GM23338 (cell line): ENCODE data around the gene MXRA8. TPM values are rescaled to one million over a fixed set of nuclear protein-coding genes. Genes with fewer than 3 reads are reported as not detected.

Source experiments
- ATAC-seq: fragments of 200-7000 bp; cut with Tn5 transposase; 3 replicates; pipeline ENCODE4 v1.9.1; 2020
- DNase-seq: peaks from one replicate; pipeline ENCODE4 v3.0.0-alpha.2; 2015; ENCODE audit warnings: low spot score
- H2AFZ ChIP-seq: fragments of 200-600 bp; sonication (generic); 2 replicates; pipeline ENCODE4 v1.8.0; 2016; ENCODE audit warnings: antibody characterized with exemption, mild to moderate bottlenecking, moderate library complexity
- H3F3A ChIP-seq: fragments of 200-600 bp; sonication (generic); replicated peaks from 2 replicates; pipeline ENCODE4 v1.8.0; 2017; ENCODE audit warnings: antibody characterized with exemption, mixed run types, low read depth
- H3K27ac ChIP-seq: fragments of 200-600 bp; sonication (generic); 2 replicates; pipeline ENCODE4 v1.6.1; 2016; ENCODE audit warnings: low read depth
- H3K27me3 ChIP-seq: fragments of 200-600 bp; sonication (generic); 2 replicates; pipeline ENCODE4 v1.8.0; 2016; ENCODE audit warnings: mild to moderate bottlenecking, mixed run types, moderate library complexity; ENCODE audit not compliant: insufficient read depth
- H3K36me3 ChIP-seq: fragments of 200-600 bp; sonication (generic); 2 replicates; pipeline ENCODE4 v1.8.0; 2016; ENCODE audit warnings: mild to moderate bottlenecking; ENCODE audit not compliant: insufficient read depth
- H3K4me1 ChIP-seq: fragments of 200-600 bp; sonication (generic); 2 replicates; pipeline ENCODE4 v1.8.0; 2016; ENCODE audit warnings: mild to moderate bottlenecking, moderate library complexity; ENCODE audit not compliant: insufficient read depth
- H3K4me2 ChIP-seq: fragments of 200-600 bp; sonication (generic); 2 replicates; pipeline ENCODE4 v1.7.1; 2017; ENCODE audit warnings: mixed run types
- H3K4me3 ChIP-seq: fragments of 200-600 bp; sonication (generic); 2 replicates; pipeline ENCODE4 v1.6.1; 2016; ENCODE audit warnings: mixed run types
- H3K79me2 ChIP-seq: fragments of 200-600 bp; sonication (generic); replicated peaks from 2 replicates; pipeline ENCODE4 v1.8.0; 2017; ENCODE audit warnings: mild to moderate bottlenecking; ENCODE audit not compliant: insufficient read depth
- H3K9me2 ChIP-seq: fragments of 200-600 bp; sonication (generic); 2 replicates; pipeline ENCODE4 v1.8.0; 2017; ENCODE audit not compliant: insufficient read depth
- H4K20me1 ChIP-seq: fragments of 200-600 bp; sonication (generic); replicated peaks from 2 replicates; pipeline ENCODE4 v1.8.0; 2017; ENCODE audit warnings: mild to moderate bottlenecking; ENCODE audit not compliant: insufficient read depth
- H3K27ac Mint-ChIP-seq: 2 replicates; pipeline ENCODE4 v1.8.0; 2020; ENCODE audit warnings: inconsistent platforms, mild to moderate bottlenecking, moderate library complexity, mixed read lengths
- H3K27me3 Mint-ChIP-seq: 3 replicates; pipeline ENCODE4 v1.8.0; 2022; ENCODE audit warnings: low read depth, mild to moderate bottlenecking, moderate library complexity, mixed read lengths, inconsistent platforms; ENCODE audit not compliant: insufficient read depth, poor library complexity
- H3K36me3 Mint-ChIP-seq: 3 replicates; pipeline ENCODE4 v1.8.0; 2021; ENCODE audit warnings: low read depth, mild to moderate bottlenecking, inconsistent platforms, moderate library complexity, mixed read lengths
- H3K4me1 Mint-ChIP-seq: 3 replicates; pipeline ENCODE4 v1.8.0; 2020; ENCODE audit warnings: mild to moderate bottlenecking, inconsistent platforms, mixed read lengths
- H3K4me3 Mint-ChIP-seq: 3 replicates; pipeline ENCODE4 v1.8.0; 2021; ENCODE audit warnings: moderate library complexity, mild to moderate bottlenecking, inconsistent platforms, mixed read lengths
- H3K9me3 Mint-ChIP-seq: 3 replicates; pipeline ENCODE4 v1.8.0; 2020; ENCODE audit warnings: moderate library complexity, mild to moderate bottlenecking, inconsistent platforms, mixed read lengths
- CREB1 ChIP-seq: fragments of 250-450 bp; sonication (Bioruptor Pico); IDR thresholded peaks from 2 replicates; pipeline ENCODE4 v1.5.0; 2020; ENCODE audit warnings: low read depth, mild to moderate bottlenecking, moderate library complexity
- EZH2 ChIP-seq: fragments of 200-600 bp; sonication (generic); IDR thresholded peaks from one replicate; pipeline ENCODE4 v1.8.0; 2017; ENCODE audit warnings: antibody characterized with exemption, mild to moderate bottlenecking, low read depth; ENCODE audit not compliant: unreplicated experiment
- EZH2phosphoT487 ChIP-seq: fragments of 200-600 bp; sonication (generic); IDR thresholded peaks from one replicate; pipeline ENCODE4 v1.8.1; 2018; ENCODE audit warnings: antibody characterized with exemption; ENCODE audit not compliant: unreplicated experiment
- JUNB ChIP-seq: IDR thresholded peaks from one replicate; pipeline ENCODE4 v1.6.1; 2016; ENCODE audit warnings: antibody characterized with exemption; ENCODE audit not compliant: unreplicated experiment
- NANOG ChIP-seq: IDR thresholded peaks from 2 replicates; pipeline ENCODE4 v1.6.1; 2016; ENCODE audit warnings: antibody characterized with exemption, borderline replicate concordance
- POLR2AphosphoS5 ChIP-seq: IDR thresholded peaks from 2 replicates; pipeline ENCODE4 v1.6.1; 2016; ENCODE audit warnings: antibody characterized with exemption, low read depth
- STAT1 ChIP-seq: IDR thresholded peaks from one replicate; pipeline ENCODE4 v1.6.1; 2016; ENCODE audit warnings: antibody characterized with exemption; ENCODE audit not compliant: unreplicated experiment
- polyA plus RNA-seq: library from polyadenylated mRNA; unstranded; fragments of >200 nt; fragmentation: Nextera tagmentation; extraction: Ambion mirVana; gene quantifications from 2 replicates; pipeline ENCODE4 v1.2.1, GENCODE V29; 2016
- total RNA-seq: library from RNA; depleted of rRNA; stranded (reverse); fragments of >200 nt; shearing (Covaris generic); gene quantifications from 2 replicates; pipeline ENCODE4 v1.2.3, GENCODE V29; 2014
- TF ChIP-seq, protein P1 (sequence below): fragments of 250-450 bp; sonication (Bioruptor Pico); IDR thresholded peaks from 2 replicates; pipeline ENCODE4 v1.5.0; 2020; ENCODE audit warnings: mild to moderate bottlenecking, moderate library complexity

Gene MXRA8
- total and polyA plus RNA-seq, 2 experiments from 2014 or later, result 9.1 to 17.2 TPM

DNA sequence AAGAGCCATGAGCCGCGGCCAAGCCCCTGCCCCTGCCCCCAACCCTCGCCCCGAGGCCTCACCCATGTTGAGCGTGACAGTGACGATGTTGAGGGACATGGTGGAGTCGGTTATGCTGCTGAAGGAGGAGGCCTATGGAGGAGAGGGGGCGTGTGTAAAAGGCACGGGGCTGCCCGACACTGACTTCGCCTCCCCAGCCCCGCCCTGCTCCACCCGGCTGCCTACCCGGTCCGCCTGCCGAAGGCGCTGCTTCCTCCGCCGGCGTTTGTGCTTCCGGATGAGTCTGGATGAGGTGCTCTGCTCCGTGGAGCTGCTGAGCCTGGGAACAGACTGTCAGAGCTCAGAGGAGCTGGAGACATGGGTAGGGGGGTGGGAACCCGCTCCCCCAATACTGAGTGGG is 18.2 kb downstream of the MXRA8 start:
- ATAC-seq (no peak), DNase-seq (no peak)
- Histone ChIP-seq H3K79me2 (no peaks in the 10 kb centered on the region), H3K9me2 (no peaks in the 10 kb centered on the region), H2AFZ (no peak overlapping the region), H3K4me2 (no peak overlapping the region), H3K27ac (no peak overlapping the region), H3K4me3 (no peak overlapping the region), H3F3A (peaks cover 13% of the 10 kb centered on the region), H3K4me1 (no peaks in the 10 kb centered on the region), H3K36me3 (no peaks in the 10 kb centered on the region), H3K27me3 (no peaks in the 10 kb centered on the region), H4K20me1 (0 out of 2 replicates have a peak, but pooled peaks cover 3% of the 10 kb centered on the region)
- TF ChIP-seq EZH2 (no peak), JUNB (no peak), POLR2AphosphoS5 (no peak), NANOG (no peak), STAT1 (no peak), EZH2phosphoT487 (no peak)
- TF ChIP-seq, protein P1, sequence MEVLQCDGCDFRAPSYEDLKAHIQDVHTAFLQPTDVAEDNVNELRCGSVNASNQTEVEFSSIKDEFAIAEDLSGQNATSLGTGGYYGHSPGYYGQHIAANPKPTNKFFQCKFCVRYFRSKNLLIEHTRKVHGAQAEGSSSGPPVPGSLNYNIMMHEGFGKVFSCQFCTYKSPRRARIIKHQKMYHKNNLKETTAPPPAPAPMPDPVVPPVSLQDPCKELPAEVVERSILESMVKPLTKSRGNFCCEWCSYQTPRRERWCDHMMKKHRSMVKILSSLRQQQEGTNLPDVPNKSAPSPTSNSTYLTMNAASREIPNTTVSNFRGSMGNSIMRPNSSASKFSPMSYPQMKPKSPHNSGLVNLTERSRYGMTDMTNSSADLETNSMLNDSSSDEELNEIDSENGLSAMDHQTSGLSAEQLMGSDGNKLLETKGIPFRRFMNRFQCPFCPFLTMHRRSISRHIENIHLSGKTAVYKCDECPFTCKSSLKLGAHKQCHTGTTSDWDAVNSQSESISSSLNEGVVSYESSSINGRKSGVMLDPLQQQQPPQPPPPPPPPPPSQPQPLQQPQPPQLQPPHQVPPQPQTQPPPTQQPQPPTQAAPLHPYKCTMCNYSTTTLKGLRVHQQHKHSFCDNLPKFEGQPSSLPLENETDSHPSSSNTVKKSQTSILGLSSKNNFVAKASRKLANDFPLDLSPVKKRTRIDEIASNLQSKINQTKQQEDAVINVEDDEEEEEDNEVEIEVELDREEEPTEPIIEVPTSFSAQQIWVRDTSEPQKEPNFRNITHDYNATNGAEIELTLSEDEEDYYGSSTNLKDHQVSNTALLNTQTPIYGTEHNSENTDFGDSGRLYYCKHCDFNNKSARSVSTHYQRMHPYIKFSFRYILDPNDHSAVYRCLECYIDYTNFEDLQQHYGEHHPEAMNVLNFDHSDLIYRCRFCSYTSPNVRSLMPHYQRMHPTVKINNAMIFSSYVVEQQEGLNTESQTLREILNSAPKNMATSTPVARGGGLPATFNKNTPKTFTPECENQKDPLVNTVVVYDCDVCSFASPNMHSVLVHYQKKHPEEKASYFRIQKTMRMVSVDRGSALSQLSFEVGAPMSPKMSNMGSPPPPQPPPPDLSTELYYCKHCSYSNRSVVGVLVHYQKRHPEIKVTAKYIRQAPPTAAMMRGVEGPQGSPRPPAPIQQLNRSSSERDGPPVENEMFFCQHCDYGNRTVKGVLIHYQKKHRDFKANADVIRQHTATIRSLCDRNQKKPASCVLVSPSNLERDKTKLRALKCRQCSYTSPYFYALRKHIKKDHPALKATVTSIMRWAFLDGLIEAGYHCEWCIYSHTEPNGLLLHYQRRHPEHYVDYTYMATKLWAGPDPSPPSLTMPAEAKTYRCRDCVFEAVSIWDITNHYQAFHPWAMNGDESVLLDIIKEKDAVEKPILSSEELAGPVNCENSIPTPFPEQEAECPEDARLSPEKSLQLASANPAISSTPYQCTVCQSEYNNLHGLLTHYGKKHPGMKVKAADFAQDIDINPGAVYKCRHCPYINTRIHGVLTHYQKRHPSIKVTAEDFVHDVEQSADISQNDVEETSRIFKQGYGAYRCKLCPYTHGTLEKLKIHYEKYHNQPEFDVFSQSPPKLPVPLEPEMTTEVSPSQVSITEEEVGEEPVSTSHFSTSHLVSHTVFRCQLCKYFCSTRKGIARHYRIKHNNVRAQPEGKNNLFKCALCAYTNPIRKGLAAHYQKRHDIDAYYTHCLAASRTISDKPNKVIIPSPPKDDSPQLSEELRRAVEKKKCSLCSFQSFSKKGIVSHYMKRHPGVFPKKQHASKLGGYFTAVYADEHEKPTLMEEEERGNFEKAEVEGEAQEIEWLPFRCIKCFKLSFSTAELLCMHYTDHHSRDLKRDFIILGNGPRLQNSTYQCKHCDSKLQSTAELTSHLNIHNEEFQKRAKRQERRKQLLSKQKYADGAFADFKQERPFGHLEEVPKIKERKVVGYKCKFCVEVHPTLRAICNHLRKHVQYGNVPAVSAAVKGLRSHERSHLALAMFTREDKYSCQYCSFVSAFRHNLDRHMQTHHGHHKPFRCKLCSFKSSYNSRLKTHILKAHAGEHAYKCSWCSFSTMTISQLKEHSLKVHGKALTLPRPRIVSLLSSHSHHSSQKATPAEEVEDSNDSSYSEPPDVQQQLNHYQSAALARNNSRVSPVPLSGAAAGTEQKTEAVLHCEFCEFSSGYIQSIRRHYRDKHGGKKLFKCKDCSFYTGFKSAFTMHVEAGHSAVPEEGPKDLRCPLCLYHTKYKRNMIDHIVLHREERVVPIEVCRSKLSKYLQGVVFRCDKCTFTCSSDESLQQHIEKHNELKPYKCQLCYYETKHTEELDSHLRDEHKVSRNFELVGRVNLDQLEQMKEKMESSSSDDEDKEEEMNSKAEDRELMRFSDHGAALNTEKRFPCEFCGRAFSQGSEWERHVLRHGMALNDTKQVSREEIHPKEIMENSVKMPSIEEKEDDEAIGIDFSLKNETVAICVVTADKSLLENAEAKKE (CRISPR knock-in tag), result no peak
- H3K9me3 Mint-ChIP-seq, result no peaks in the 10 kb centered on the region; the same call in 2 of the 3 replicates
- H3K27me3 Mint-ChIP-seq, result peaks cover 6% of the 10 kb centered on the region
- no peak overlapping the region for H3K27ac Mint-ChIP-seq
- peaks cover 18% of the 10 kb centered on the region for H3K36me3 Mint-ChIP-seq
- no peak overlapping the region for H3K4me3 Mint-ChIP-seq
- no peaks in the 10 kb centered on the region; the same call in 2 of the 3 replicates for H3K4me1 Mint-ChIP-seq

DNA sequence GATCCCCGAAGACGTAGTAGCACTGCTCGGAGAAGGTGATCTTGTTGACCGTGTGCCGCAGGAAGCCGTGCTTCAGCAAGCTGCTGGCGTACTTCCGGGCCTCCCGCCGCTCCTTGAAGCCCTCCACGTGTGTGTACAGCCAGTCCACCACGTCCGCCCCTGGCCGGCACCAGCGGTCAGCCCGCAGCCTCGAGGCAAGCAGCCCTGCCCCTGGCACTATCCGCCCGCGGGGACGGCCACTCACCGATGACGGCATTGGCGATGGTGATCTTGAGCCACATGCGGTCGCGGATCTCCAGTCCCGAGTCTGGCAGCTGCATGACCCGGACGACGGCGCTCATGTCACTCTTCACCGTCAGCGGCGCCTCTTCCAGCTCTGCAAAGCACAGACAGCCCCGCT is 20.1 kb downstream of the MXRA8 start:
- no peak overlapping the region for H3K4me3 ChIP-seq
- Mint-ChIP-seq H3K27me3 (peaks cover 6% of the 10 kb centered on the region), H3K36me3 (peaks cover 18% of the 10 kb centered on the region), H3K27ac (no peak overlapping the region), H3K4me1 (no peaks in the 10 kb centered on the region; the same call in 2 of the 3 replicates), H3K4me3 (no peak overlapping the region), H3K9me3 (no peaks in the 10 kb centered on the region; the same call in 2 of the 3 replicates)
- H3K27ac ChIP-seq, result no peak overlapping the region
- H3K9me2 ChIP-seq, result no peaks in the 10 kb centered on the region
- no peaks in the 10 kb centered on the region for H3K79me2 ChIP-seq
- H3K27me3 ChIP-seq, result no peaks in the 10 kb centered on the region
- H3K4me1 ChIP-seq, result no peaks in the 10 kb centered on the region
- DNase-seq, result no peak
- H3K36me3 ChIP-seq, result no peaks in the 10 kb centered on the region
- H2AFZ ChIP-seq, result no peak overlapping the region
- peaks cover 15% of the 10 kb centered on the region for H3F3A ChIP-seq
- ATAC-seq, result no peak
- no peaks in the 10 kb centered on the region for H4K20me1 ChIP-seq
- no peak overlapping the region for H3K4me2 ChIP-seq
- TF ChIP-seq, protein P1 (CRISPR knock-in tag), result no peak
- TF ChIP-seq CREB1 (CRISPR knock-in tag), result no peak
